Osteoblast (primary cell): ENCODE data around the gene CDKN1C. TPM values are rescaled to one million over a fixed set of nuclear protein-coding genes. Genes with fewer than 3 reads are reported as not detected.

Experiments used
- DNase-seq: peaks from one replicate; pipeline ENCODE4 v3.0.0; 2011; ENCODE audit warnings: low spot score, mixed read lengths; ENCODE audit not compliant: insufficient read length; ENCODE audit errors: missing footprints
- H2AFZ ChIP-seq: 2 replicates; pipeline ENCODE4 v1.6.0; 2011; ENCODE audit warnings: mild to moderate bottlenecking, low read length
- H3K27ac ChIP-seq: 2 replicates; pipeline ENCODE4 v1.5.1; 2011; ENCODE audit warnings: mild to moderate bottlenecking, low read depth, low read length, moderate library complexity
- H3K27me3 ChIP-seq: 2 replicates; pipeline ENCODE4 v1.6.0; 2012; ENCODE audit warnings: mild to moderate bottlenecking, control low read depth, inconsistent platforms, low read length, moderate library complexity; ENCODE audit not compliant: insufficient read depth
- H3K36me3 ChIP-seq: 2 replicates; pipeline ENCODE4 v1.5.1; 2011; ENCODE audit warnings: mild to moderate bottlenecking, low read length, control low read depth, moderate library complexity; ENCODE audit not compliant: insufficient read depth
- H3K4me1 ChIP-seq: 2 replicates; pipeline ENCODE4 v1.5.1; 2011; ENCODE audit warnings: mild to moderate bottlenecking, low read length, control low read depth, moderate library complexity; ENCODE audit not compliant: insufficient read depth
- H3K4me2 ChIP-seq: 2 replicates; pipeline ENCODE4 v1.6.0; 2011; ENCODE audit warnings: mild to moderate bottlenecking, low read length; ENCODE audit not compliant: insufficient read depth
- H3K4me3 ChIP-seq: fragments of 200-600 bp; sonication (generic); 3 replicates; pipeline ENCODE4 v1.5.1; 2012; ENCODE audit warnings: mild to moderate bottlenecking, low read length, inconsistent platforms; ENCODE audit not compliant: insufficient read depth
- H3K79me2 ChIP-seq: 2 replicates; pipeline ENCODE4 v1.6.0; 2012; ENCODE audit warnings: mild to moderate bottlenecking, low read length, control low read depth, inconsistent platforms; ENCODE audit not compliant: insufficient read depth
- H3K9me3 ChIP-seq: 2 replicates; pipeline ENCODE4 v1.5.1; 2011; ENCODE audit warnings: low read depth, low read length, control low read depth
- H4K20me1 ChIP-seq: 2 replicates; pipeline ENCODE4 v1.6.0; 2012; ENCODE audit warnings: mild to moderate bottlenecking, low read length, control low read depth; ENCODE audit not compliant: insufficient read depth
- total RNA-seq: library from RNA; depleted of rRNA; stranded (reverse); fragments of >200 nt; gene quantifications from 2 replicates; pipeline ENCODE4 v1.2.3, GENCODE V29; 2012
- TF ChIP-seq, protein P1 (sequence below): IDR thresholded peaks from 2 replicates; pipeline ENCODE4 v1.5.1; 2011; ENCODE audit warnings: mild to moderate bottlenecking, low read depth, low read length, moderate library complexity; ENCODE audit errors: extremely low read depth

Gene CDKN1C
- total RNA-seq, 1 donor: 10.9 TPM

DNA sequence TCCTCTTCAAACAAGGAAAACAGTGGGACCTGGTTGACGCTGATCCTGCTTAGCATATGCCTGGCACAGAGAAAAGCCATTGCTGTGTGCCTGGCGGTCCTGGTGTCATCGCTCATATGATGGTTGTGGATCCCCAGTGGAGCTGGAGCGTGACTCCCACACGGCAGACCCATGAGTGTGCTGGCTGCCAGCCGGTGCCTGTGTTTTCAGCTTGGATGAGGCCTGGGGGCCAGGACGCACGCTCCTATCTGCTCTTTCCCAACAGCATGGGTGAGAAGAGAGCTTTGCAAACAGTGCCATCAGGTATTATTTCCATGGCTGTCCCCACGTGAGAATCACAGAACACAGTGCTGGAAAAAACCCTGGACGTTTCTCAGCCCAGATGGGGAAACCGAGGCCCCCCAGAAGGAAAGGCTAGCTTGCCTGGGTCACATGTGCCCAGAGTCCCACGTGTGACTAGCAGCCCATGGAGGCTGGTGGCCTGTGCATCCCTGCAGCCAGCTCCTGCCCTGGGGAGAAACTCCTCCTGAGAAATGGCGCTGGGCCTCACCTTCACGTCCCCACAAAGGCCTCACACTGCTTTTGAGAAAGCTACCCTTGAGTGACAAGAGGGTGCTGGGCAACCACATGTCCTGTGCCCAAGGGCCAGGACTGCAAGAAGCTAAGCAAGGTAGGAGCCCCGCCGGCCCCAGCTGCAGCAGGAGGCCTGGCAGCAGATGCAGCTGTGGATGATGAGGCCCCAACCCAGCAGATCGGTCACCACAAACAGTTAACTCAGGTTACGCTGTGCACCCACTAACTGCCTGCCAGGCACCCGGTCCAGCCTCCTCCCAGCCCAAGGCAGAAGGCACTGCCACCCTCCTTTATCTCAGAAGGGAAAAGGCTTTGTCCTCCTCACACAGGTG is 4.2 kb downstream of the CDKN1C start:
- no peak overlapping the region for H2AFZ ChIP-seq
- no peak overlapping the region for H3K4me2 ChIP-seq
- H3K27me3 ChIP-seq: peaks cover 53% of the 10 kb centered on the region
- peaks cover 4% of the 10 kb centered on the region for H3K4me1 ChIP-seq
- H3K27ac ChIP-seq: no peak overlapping the region
- DNase-seq: no peak
- H3K9me3 ChIP-seq: no peaks in the 10 kb centered on the region
- TF ChIP-seq, protein P1, sequence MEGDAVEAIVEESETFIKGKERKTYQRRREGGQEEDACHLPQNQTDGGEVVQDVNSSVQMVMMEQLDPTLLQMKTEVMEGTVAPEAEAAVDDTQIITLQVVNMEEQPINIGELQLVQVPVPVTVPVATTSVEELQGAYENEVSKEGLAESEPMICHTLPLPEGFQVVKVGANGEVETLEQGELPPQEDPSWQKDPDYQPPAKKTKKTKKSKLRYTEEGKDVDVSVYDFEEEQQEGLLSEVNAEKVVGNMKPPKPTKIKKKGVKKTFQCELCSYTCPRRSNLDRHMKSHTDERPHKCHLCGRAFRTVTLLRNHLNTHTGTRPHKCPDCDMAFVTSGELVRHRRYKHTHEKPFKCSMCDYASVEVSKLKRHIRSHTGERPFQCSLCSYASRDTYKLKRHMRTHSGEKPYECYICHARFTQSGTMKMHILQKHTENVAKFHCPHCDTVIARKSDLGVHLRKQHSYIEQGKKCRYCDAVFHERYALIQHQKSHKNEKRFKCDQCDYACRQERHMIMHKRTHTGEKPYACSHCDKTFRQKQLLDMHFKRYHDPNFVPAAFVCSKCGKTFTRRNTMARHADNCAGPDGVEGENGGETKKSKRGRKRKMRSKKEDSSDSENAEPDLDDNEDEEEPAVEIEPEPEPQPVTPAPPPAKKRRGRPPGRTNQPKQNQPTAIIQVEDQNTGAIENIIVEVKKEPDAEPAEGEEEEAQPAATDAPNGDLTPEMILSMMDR: no peak
- no peak overlapping the region for H3K4me3 ChIP-seq
- no peaks in the 10 kb centered on the region for H4K20me1 ChIP-seq
- no peaks in the 10 kb centered on the region for H3K79me2 ChIP-seq
- H3K36me3 ChIP-seq: no peaks in the 10 kb centered on the region

DNA sequence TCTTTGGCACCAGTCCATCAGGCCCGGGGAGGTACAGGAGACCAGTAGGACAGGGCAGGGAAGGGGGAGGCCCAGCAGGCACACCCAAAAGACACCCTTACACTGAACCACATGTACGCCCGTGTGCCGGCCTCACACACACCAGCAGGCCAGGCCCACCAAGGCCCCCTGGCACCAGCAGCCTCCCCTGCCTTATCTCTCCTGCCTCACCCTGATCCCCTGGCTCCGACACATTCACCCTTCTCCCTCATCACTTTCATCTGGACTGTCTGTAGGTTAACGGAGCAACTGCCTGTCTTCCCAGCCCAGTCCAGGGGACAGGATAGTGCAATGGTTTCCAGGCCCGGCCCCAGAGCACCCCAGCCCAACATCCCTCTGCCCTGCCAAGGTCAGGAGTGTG is 4.9 kb downstream of the CDKN1C start:
- Histone ChIP-seq H3K4me3 (no peak overlapping the region), H3K4me1 (peaks cover 4% of the 10 kb centered on the region), H3K4me2 (no peak overlapping the region), H3K27me3 (peaks cover 50% of the 10 kb centered on the region), H3K79me2 (no peaks in the 10 kb centered on the region), H3K27ac (no peak overlapping the region), H3K36me3 (no peaks in the 10 kb centered on the region), H4K20me1 (no peaks in the 10 kb centered on the region), H2AFZ (no peak overlapping the region), H3K9me3 (no peaks in the 10 kb centered on the region)
- TF ChIP-seq, protein P1: no peak
- no peak for DNase-seq

DNA sequence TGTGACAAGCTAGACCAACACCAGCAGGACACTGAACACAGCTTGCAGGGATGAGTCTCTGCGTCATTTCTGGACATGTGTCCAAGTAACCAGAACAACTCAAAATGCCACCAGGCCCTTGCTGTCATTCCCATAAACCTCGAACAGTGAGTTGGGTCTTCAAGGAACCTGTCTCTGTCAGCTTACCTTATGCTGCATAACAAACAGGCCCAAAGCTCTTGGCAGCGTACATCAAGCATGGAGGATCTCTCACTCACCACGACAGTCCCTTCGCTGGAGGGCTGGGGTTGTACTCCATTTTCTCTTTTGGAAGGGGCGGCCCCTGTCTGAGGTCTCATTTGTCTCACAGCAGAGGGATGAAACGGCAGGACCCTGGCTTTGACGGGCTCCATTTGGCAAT is 6.8 kb downstream of the CDKN1C start:
- Histone ChIP-seq H2AFZ (no peak overlapping the region), H3K79me2 (no peaks in the 10 kb centered on the region), H3K9me3 (no peaks in the 10 kb centered on the region), H3K4me1 (no peaks in the 10 kb centered on the region), H3K4me2 (no peak overlapping the region), H3K27me3 (peaks cover 46% of the 10 kb centered on the region), H3K4me3 (no peak overlapping the region), H4K20me1 (no peaks in the 10 kb centered on the region), H3K36me3 (no peaks in the 10 kb centered on the region), H3K27ac (no peak overlapping the region)
- no peak for DNase-seq
- TF ChIP-seq, protein P1: no peak

DNA sequence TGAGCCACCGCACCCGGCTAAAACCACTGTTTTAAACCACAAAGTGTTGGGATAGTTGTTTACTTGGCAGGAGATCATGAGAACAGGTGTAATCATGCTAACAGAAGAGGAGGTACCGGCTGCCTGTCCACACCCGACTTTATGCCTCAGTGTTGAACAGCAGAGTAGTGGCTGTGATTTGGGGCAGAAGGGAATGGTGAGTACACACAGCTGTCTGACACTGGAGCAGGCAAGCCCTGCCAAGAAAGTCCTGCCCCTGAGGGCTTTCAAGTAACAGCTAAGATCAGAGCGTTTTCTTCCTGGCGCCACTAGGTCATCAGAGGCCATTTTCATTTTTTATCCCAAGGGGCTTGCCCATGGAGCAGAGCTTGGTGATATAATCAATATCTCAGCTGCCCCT is 8.1 kb downstream of the CDKN1C start:
- Histone ChIP-seq H3K4me2 (no peak overlapping the region), H3K4me1 (no peaks in the 10 kb centered on the region), H4K20me1 (no peaks in the 10 kb centered on the region), H3K9me3 (no peaks in the 10 kb centered on the region), H2AFZ (no peak overlapping the region), H3K27ac (no peak overlapping the region), H3K27me3 (peaks cover 33% of the 10 kb centered on the region), H3K36me3 (no peaks in the 10 kb centered on the region), H3K79me2 (no peaks in the 10 kb centered on the region), H3K4me3 (no peak overlapping the region)
- no peak for DNase-seq
- TF ChIP-seq, protein P1: no peak
